NCI-H345 treated with DMSO at 0.1 percent for 48 hours (cell line): Measurements from ENCODE around the gene WNT3A.

Experiments used
- DNase-seq: peaks from one replicate; lab custom pipeline; 2025; ENCODE audit not compliant: unreplicated experiment; lab: John Stamatoyannopoulos, UW

The WNT3A gene

GRCh38 chr1:228109962-228110488 lies 103.2 kb downstream of the WNT3A start:
- DNase-seq, result no peak

GRCh38 chr1:228110556-228110955 lies 103.8 kb downstream of the WNT3A start:
- DNase-seq, result no peak
